ENCODE data around the gene ELOVL1. TPM values are rescaled to one million over a fixed set of nuclear protein-coding genes. Genes with fewer than 3 reads are reported as not detected.

ELOVL1 gene
- total RNA-seq, 6 experiments from 2014 or later: 19.9 to 38.3 (median 29.2) TPM

GRCh38 chr1:43389326-43390313, 21.8 kb upstream of the ELOVL1 start, which contains the start of the genes MED8 and SZT2:
MED8 (minus strand) TSS chr1:43389800; CDS start chr1:43389764, 36 bp downstream.
SZT2 (plus strand) TSS chr1:43389899; CDS start chr1:43389969, 70 bp downstream.
- Histone ChIP-seq H3K27me3 (no peaks in the 10 kb centered on the region), H3K4me1 (peaks cover 0 to 22% (median 10%) of the 10 kb centered on the region in 4 donors), H3K27ac (peak within 1 kb of the TSS; percentile 67 to 82 (median 74)), H3K4me3 (peak within 1 kb of the TSS; percentile 89 to 93 (median 91)), H3K9me3 (no peaks in the 10 kb centered on the region), H3K36me3 (peaks cover 0 to 29% (median 22%) of the 10 kb centered on the region in 4 donors)
- peak; percentile 93 to 98 (median 96) for DNase-seq
- intact Hi-C loops (cut with DNase I): loop anchor here (10.0 kb wide), 1 partner anchor 155 kb away; no protein-coding TSS in a partner anchor
- no peak for TF ChIP-seq CTCF (IDR thresholded peaks at IDR 0.05)
- TF ChIP-seq POLR2A (IDR thresholded peaks at IDR 0.05): peak; percentile 87
- WGBS (ENCODE audit: insufficient coverage, low coverage, low lambda C conversion rate, missing lambda C conversion rate): 0% methylated on average over 37 of the region's 65 CpGs
- ATAC-seq: peak; percentile 99 to 100 (median 99)

GRCh38 chr1:43388613-43389012, 20.8 kb upstream of the ELOVL1 start:
- no peak for TF ChIP-seq CTCF (IDR thresholded peaks at IDR 0.05)
- TF ChIP-seq POLR2A (IDR thresholded peaks at IDR 0.05): no peak
- Histone ChIP-seq H3K27me3 (no peaks in the 10 kb centered on the region), H3K4me1 (peaks cover 0 to 22% (median 10%) of the 10 kb centered on the region in 4 donors), H3K4me3 (peak overlapping the region; percentile 89 to 93 (median 91)), H3K36me3 (peaks cover 0 to 38% (median 26%) of the 10 kb centered on the region in 4 donors), H3K9me3 (no peaks in the 10 kb centered on the region), H3K27ac (no peak overlapping the region)
- 17% methylated on average over 3 of the region's 3 CpGs for WGBS (ENCODE audit: insufficient coverage, low coverage, low lambda C conversion rate, missing lambda C conversion rate)
- DNase-seq (no peak), ATAC-seq (no peak)
- intact Hi-C loops (cut with DNase I): loop anchor here (10.0 kb wide), 1 partner anchor 154 kb away; no protein-coding TSS in a partner anchor

- Histone ChIP-seq H3K4me3 (no peak overlapping the region), H3K36me3 (peaks cover 0 to 42% (median 26%) of the 10 kb centered on the region in 4 donors), H3K27me3 (no peaks in the 10 kb centered on the region), H3K4me1 (peaks cover 0 to 22% (median 10%) of the 10 kb centered on the region in 4 donors), H3K9me3 (no peaks in the 10 kb centered on the region), H3K27ac (no peak overlapping the region)
- no peak for DNase-seq
- 62% methylated on average over 4 of the region's 4 CpGs for WGBS (ENCODE audit: insufficient coverage, low coverage, low lambda C conversion rate, missing lambda C conversion rate)
- ATAC-seq: no peak
- intact Hi-C loops (cut with DNase I): loop anchor here (10.0 kb wide), 1 partner anchor 153 kb away; no protein-coding TSS in a partner anchor
- TF ChIP-seq POLR2A (IDR thresholded peaks at IDR 0.05) (no peak), CTCF (IDR thresholded peaks at IDR 0.05) (no peak)
These were observed 20.3 kb upstream of the ELOVL1 start for GRCh38 chr1:43387976-43388599.

GRCh38 chr1:43386676-43387075, 18.9 kb upstream of the ELOVL1 start:
- Histone ChIP-seq H3K27ac (no peak overlapping the region), H3K36me3 (peaks cover 0 to 46% (median 26%) of the 10 kb centered on the region in 4 donors), H3K4me1 (peaks cover 0 to 26% (median 10%) of the 10 kb centered on the region in 4 donors), H3K9me3 (no peaks in the 10 kb centered on the region), H3K27me3 (no peaks in the 10 kb centered on the region), H3K4me3 (no peak overlapping the region)
- DNase-seq (no peak), ATAC-seq (no peak)
- TF ChIP-seq POLR2A (IDR thresholded peaks at IDR 0.05): no peak
- TF ChIP-seq CTCF (IDR thresholded peaks at IDR 0.05): no peak
- WGBS (ENCODE audit: insufficient coverage, low coverage, low lambda C conversion rate, missing lambda C conversion rate): 92% methylated on average over 2 of the region's 6 CpGs
- intact Hi-C loops (cut with DNase I): loop anchor here (10.0 kb wide), 1 partner anchor 152 kb away; no protein-coding TSS in a partner anchor
